CD14-positive monocyte (primary cell): ENCODE data around the gene SNX12. TPM values are rescaled to one million over a fixed set of nuclear protein-coding genes. Genes with fewer than 3 reads are reported as not detected.
A peak's percentile ranks its signal among the peaks of the same experiment; 100 is the strongest.

Experiments used
- DNase-seq, 3 donors: peaks; one replicate each; pipeline ENCODE4 v3.0.0-alpha.2; 2011 to 2022
- H2AFZ ChIP-seq: 2 replicates; pipeline ENCODE4 v1.6.0; 2012; ENCODE audit warnings: mild to moderate bottlenecking, low read depth, low read length, inconsistent platforms; ENCODE audit not compliant: insufficient read depth, poor library complexity, severe bottlenecking
- H3K27ac ChIP-seq, 2 donors: 1 replicate in 1 of 2; 2 replicates in 1 of 2; pipeline ENCODE4 v1.5.1; 2012 to 2013; ENCODE audit warnings: low read length in 2 of 2, control low read depth in 1 of 2, inconsistent platforms in 1 of 2, low read depth in 1 of 2, mild to moderate bottlenecking in 1 of 2
- H3K27me3 ChIP-seq, 2 donors: one replicate each; pipeline versions ENCODE4 v1.6.0 to v1.6.1; 2011 to 2013; ENCODE audit warnings: low read length in 2 of 2; ENCODE audit not compliant: control insufficient read depth in 2 of 2, insufficient read depth in 2 of 2
- H3K36me3 ChIP-seq, 2 donors: replicated peaks in 1 of 2; 1 replicate in 1 of 2; 2 replicates in 1 of 2; pipeline versions ENCODE4 v1.5.1 to v1.6.1; 2012 to 2013; ENCODE audit warnings: low read length in 2 of 2, control low read depth in 1 of 2, inconsistent platforms in 1 of 2, mild to moderate bottlenecking in 1 of 2; ENCODE audit not compliant: insufficient read depth in 2 of 2, control insufficient read depth in 1 of 2
- H3K4me1 ChIP-seq, 2 donors: 1 replicate in 1 of 2; 2 replicates in 1 of 2; pipeline versions ENCODE4 v1.5.1 to v1.6.1; 2012 to 2013; ENCODE audit warnings: low read length in 2 of 2, control low read depth in 1 of 2, inconsistent platforms in 1 of 2, mild to moderate bottlenecking in 1 of 2, moderate library complexity in 1 of 2; ENCODE audit not compliant: insufficient read depth in 2 of 2, control insufficient read depth in 1 of 2
- H3K4me2 ChIP-seq: replicated peaks from 2 replicates; pipeline ENCODE3; 2012; ENCODE audit warnings: low read length, moderate library complexity, mild to moderate bottlenecking; ENCODE audit not compliant: poor library complexity, severe bottlenecking; ENCODE audit errors: extremely low read depth
- H3K4me3 ChIP-seq, 3 experiments: fragments of 200-600 bp in 1 of 3; sonication (generic) in 1 of 3; replicated peaks in 1 of 3; 1 replicate in 2 of 3; 2 replicates in 1 of 3; pipeline ENCODE4 v1.5.1; 2011 to 2013; ENCODE audit warnings: low read length in 3 of 3, mild to moderate bottlenecking in 3 of 3, control low read depth in 2 of 3, low read depth in 2 of 3, inconsistent platforms in 1 of 3, moderate library complexity in 1 of 3
- H3K79me2 ChIP-seq: 2 replicates; pipeline ENCODE4 v1.6.0; 2012; ENCODE audit warnings: mild to moderate bottlenecking, control low read depth, inconsistent platforms, low read length, moderate library complexity; ENCODE audit not compliant: insufficient read depth
- H3K9ac ChIP-seq: 2 replicates; pipeline ENCODE4 v1.6.0; 2017; ENCODE audit warnings: low read length, mild to moderate bottlenecking; ENCODE audit not compliant: insufficient read depth, poor library complexity, severe bottlenecking
- H3K9me3 ChIP-seq, 2 donors: replicated peaks in 1 of 2; 1 replicate in 1 of 2; 2 replicates in 1 of 2; pipeline versions ENCODE4 v1.5.1 to v1.6.1; 2012 to 2013; ENCODE audit warnings: low read length in 2 of 2, control low read depth in 1 of 2; ENCODE audit not compliant: control insufficient read depth in 1 of 2, insufficient read depth in 1 of 2
- H4K20me1 ChIP-seq: 2 replicates; pipeline ENCODE4 v1.6.0; 2012; ENCODE audit warnings: mild to moderate bottlenecking, low read length, control low read depth, moderate library complexity; ENCODE audit not compliant: insufficient read depth
- H3K27ac Mint-ChIP-seq, 7 donors: one replicate each; pipeline ENCODE4 v1.8.0; 2020; ENCODE audit warnings: mild to moderate bottlenecking in 7 of 7, mixed read lengths in 7 of 7, moderate library complexity in 6 of 7, inconsistent platforms in 2 of 7
- H3K27me3 Mint-ChIP-seq, 3 donors: one replicate each; pipeline ENCODE4 v1.8.0; 2021 to 2022; ENCODE audit warnings: low read depth in 3 of 3, mild to moderate bottlenecking in 3 of 3, mixed read lengths in 3 of 3, moderate library complexity in 3 of 3, inconsistent platforms in 1 of 3
- H3K36me3 Mint-ChIP-seq, 2 donors: one replicate each; pipeline ENCODE4 v1.8.0; 2020; ENCODE audit warnings: mixed read lengths in 2 of 2, inconsistent platforms in 1 of 2, mild to moderate bottlenecking in 1 of 2
- H3K4me1 Mint-ChIP-seq: one replicate; pipeline ENCODE4 v1.8.0; 2020; ENCODE audit warnings: mild to moderate bottlenecking, mixed read lengths
- H3K4me3 Mint-ChIP-seq, 2 donors: one replicate each; pipeline ENCODE4 v1.8.0; 2020; ENCODE audit warnings: mild to moderate bottlenecking in 2 of 2, mixed read lengths in 2 of 2, moderate library complexity in 1 of 2
- H3K9me3 Mint-ChIP-seq, 7 donors: one replicate each; pipeline ENCODE4 v1.8.0; 2020 to 2022; ENCODE audit warnings: mixed read lengths in 7 of 7, mild to moderate bottlenecking in 6 of 7, moderate library complexity in 6 of 7, inconsistent platforms in 2 of 7
- WGBS: methylation state at CpG from one replicate; pipeline ENCODE4 v1.1.5; 2013; ENCODE audit warnings: missing lambda C conversion rate; ENCODE audit not compliant: insufficient coverage; 5-methylcytosine and 5-hydroxymethylcytosine counted together
- intact Hi-C, 2 donors: fragments of 100-400 bp; cut with micrococcal nuclease; formaldehyde crosslinking; loops; one replicate each; pipeline versions ENCODE4 v1.15.0 to v1.15.1; 2023
- polyA minus RNA-seq: library from RNA; depleted of rRNA, polyadenylated mRNA; stranded (reverse); fragments of >200 nt; gene quantifications from 2 replicates; pipeline ENCODE4 v1.2.3, GENCODE V29; 2012
- polyA plus RNA-seq, 3 donors: library from polyadenylated mRNA; depleted of rRNA in 1 of 3; unstranded in 2 of 3; stranded (reverse) in 1 of 3; fragments of 300-500 nt in 2 of 3; fragments of >200 nt in 1 of 3; fragmentation: Illumina TruSeq in 2 of 3; gene quantifications; 1 replicate in 2 of 3; 2 replicates in 1 of 3; pipeline ENCODE4 v1.2.3, GENCODE V29; 2012 to 2021
- total RNA-seq, 12 experiments: library from RNA in 1 of 12; stranded (reverse) in 1 of 12; fragments of 120-200 nt in 1 of 12; gene quantifications; one replicate each; pipeline ENCODE4 v1.2.4 and lab custom pipeline; 2013 to 2026; ENCODE audit warnings: mixed read lengths in 6 of 12, inconsistent platforms in 1 of 12
- TF ChIP-seq, protein P1 (sequence below): fragments of 200-600 bp; IDR thresholded peaks from one replicate; pipeline ENCODE4 v1.8.0; 2022; ENCODE audit warnings: antibody characterized with exemption, mild to moderate bottlenecking

Gene SNX12
- 25.7 TPM for total RNA-seq (2013)
- polyA plus RNA-seq (10 to 100 TPM in 1 of 3 donors, 1 to 10 TPM in 2; 4.2 to 12.9 (median 5.0) TPM), polyA minus RNA-seq (10.5 and 17.1 TPM in 2 replicates), total RNA-seq (lab: John Stamatoyannopoulos, UW) (17.1 to 55.6 (median 28.2) reads per million in 11 experiments)

GRCh38 chrX:71068044-71068918, at the start of gene SNX12:
Gene SNX12, minus strand, starts transcription at chrX:71068334. Its CDS starts 28 bp downstream, at chrX:71068306.
- intact Hi-C loops, result no loop called here
- H3K9ac ChIP-seq, result peak within 1 kb of the TSS; percentile 81
- H3K27ac ChIP-seq, result peak within 1 kb of the TSS; percentile 81 to 91
- WGBS, result under 1% methylated on average over 39 of the region's 73 CpGs
- Mint-ChIP-seq H3K36me3 (peaks cover 5 to 6% of the 10 kb centered on the region in 2 donors), H3K27me3 (peaks cover 0 to 9% (median 0%) of the 10 kb centered on the region in 3 donors), H3K4me1 (peaks cover 27% of the 10 kb centered on the region), H3K9me3 (peaks cover 0 to 6% (median 5%) of the 10 kb centered on the region in 7 donors), H3K27ac (peak within 1 kb of the TSS; percentile 90 to 98 (median 97)), H3K4me3 (peak within 1 kb of the TSS; percentile 92 to 97)
- TF ChIP-seq, protein P1, sequence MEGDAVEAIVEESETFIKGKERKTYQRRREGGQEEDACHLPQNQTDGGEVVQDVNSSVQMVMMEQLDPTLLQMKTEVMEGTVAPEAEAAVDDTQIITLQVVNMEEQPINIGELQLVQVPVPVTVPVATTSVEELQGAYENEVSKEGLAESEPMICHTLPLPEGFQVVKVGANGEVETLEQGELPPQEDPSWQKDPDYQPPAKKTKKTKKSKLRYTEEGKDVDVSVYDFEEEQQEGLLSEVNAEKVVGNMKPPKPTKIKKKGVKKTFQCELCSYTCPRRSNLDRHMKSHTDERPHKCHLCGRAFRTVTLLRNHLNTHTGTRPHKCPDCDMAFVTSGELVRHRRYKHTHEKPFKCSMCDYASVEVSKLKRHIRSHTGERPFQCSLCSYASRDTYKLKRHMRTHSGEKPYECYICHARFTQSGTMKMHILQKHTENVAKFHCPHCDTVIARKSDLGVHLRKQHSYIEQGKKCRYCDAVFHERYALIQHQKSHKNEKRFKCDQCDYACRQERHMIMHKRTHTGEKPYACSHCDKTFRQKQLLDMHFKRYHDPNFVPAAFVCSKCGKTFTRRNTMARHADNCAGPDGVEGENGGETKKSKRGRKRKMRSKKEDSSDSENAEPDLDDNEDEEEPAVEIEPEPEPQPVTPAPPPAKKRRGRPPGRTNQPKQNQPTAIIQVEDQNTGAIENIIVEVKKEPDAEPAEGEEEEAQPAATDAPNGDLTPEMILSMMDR, result no peak
- no peaks in the 10 kb centered on the region for H4K20me1 ChIP-seq
- peak within 1 kb of the TSS; percentile 77 for H3K4me2 ChIP-seq
- peaks cover 13 to 17% of the 10 kb centered on the region in 2 donors for H3K4me1 ChIP-seq
- H2AFZ ChIP-seq, result peak within 1 kb of the TSS; percentile 79
- no peaks in the 10 kb centered on the region for H3K9me3 ChIP-seq
- H3K4me3 ChIP-seq, result peak within 1 kb of the TSS; percentile 71 to 85 (median 85)
- H3K79me2 ChIP-seq, result peaks cover 38% of the 10 kb centered on the region
- no peaks in the 10 kb centered on the region for H3K27me3 ChIP-seq
- DNase-seq, result peak; percentile 89 to 90 (median 90)
- no peaks in the 10 kb centered on the region for H3K36me3 ChIP-seq

GRCh38 chrX:71117358-71117757, 49.2 kb upstream of the SNX12 start:
- TF ChIP-seq, protein P1, result no peak
- Histone ChIP-seq H3K27ac (no peak overlapping the region), H3K9ac (no peak overlapping the region), H3K36me3 (peaks cover 16 to 25% of the 10 kb centered on the region in 2 donors), H3K27me3 (no peaks in the 10 kb centered on the region), H3K4me3 (no peak overlapping the region), H3K4me1 (peaks cover 24% of the 10 kb centered on the region in 2 donors), H3K4me2 (no peak overlapping the region), H4K20me1 (no peaks in the 10 kb centered on the region), H3K79me2 (peaks cover 5% of the 10 kb centered on the region), H3K9me3 (no peaks in the 10 kb centered on the region), H2AFZ (peak overlapping the region; percentile 76)
- peaks cover 0 to 5% (median 2%) of the 10 kb centered on the region in 7 donors for H3K9me3 Mint-ChIP-seq
- 100% methylated on average over 2 of the region's 10 CpGs for WGBS
- intact Hi-C loops, result loop anchor here in 1 of 2 donors (5.0 kb wide), 1 partner anchor 65 kb away; no protein-coding TSS in a partner anchor
- peaks cover 18% of the 10 kb centered on the region for H3K4me1 Mint-ChIP-seq
- H3K36me3 Mint-ChIP-seq, result peaks cover 14 to 17% of the 10 kb centered on the region in 2 donors
- no peak overlapping the region for H3K27ac Mint-ChIP-seq
- H3K4me3 Mint-ChIP-seq, result no peak overlapping the region
- DNase-seq, result no peak
- peaks cover 0 to 4% (median 0%) of the 10 kb centered on the region in 3 donors for H3K27me3 Mint-ChIP-seq
